Measurements from ENCODE around the gene FAM200B.

Gene FAM200B

DNA sequence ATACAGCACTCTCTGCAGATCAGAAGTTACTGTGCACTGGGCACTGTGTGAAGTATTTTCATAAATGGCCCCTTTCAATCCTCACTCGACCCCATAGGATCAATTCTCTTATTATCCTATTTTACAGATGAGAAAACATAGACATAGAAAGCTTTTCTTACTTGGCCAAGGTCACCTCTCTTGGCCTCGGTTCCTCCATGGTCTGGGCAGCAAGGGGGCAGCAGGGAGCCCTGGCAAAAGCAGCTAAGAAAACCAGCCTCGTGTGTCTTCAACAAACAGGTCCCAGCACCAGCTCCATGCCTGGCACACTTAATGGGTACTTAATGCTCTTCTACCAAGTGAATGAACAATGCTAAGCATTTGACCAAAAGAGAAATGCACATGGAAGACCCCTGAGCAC is 55.6 kb downstream of the FAM200B start:
- TF ChIP-seq REST (IDR thresholded peaks at IDR 0.05; ENCODE audit: insufficient read depth in 1 of 2, low read depth in 2 of 2, low read length in 2 of 2) (no peak), TAF1 (IDR thresholded peaks at IDR 0.05; ENCODE audit: borderline replicate concordance, insufficient read depth, low read length) (no peak), FOXP2 (optimal IDR thresholded peaks at IDR 0.05; ENCODE audit: borderline replicate concordance, extremely low read depth, extremely low read length, insufficient read depth) (no peak), POLR2AphosphoS5 (IDR thresholded peaks at IDR 0.05; ENCODE audit: low read depth, low read length) (no peak), SIN3A (IDR thresholded peaks at IDR 0.05; ENCODE audit: borderline replicate concordance, insufficient read depth, low read length) (no peak)

- no peak for TF ChIP-seq POLR2AphosphoS5 (IDR thresholded peaks at IDR 0.05; ENCODE audit: low read depth, low read length)
Observed at GRCh38 chr4:15738877-15739276, 57.2 kb downstream of the FAM200B start.

Data from PFSK-1 (cell line).